HepG2 (cell line): Measurements from ENCODE around the gene ZNRF3. TPM values are rescaled to one million over a fixed set of nuclear protein-coding genes. Genes with fewer than 3 reads are reported as not detected.

Experiments used
- ARID5B ChIP-seq: IDR thresholded peaks from 2 replicates; pipeline ENCODE4 v1.4.0; 2020; ENCODE audit warnings: mild to moderate bottlenecking, missing genetic modification reagents
- CBX2 ChIP-seq, 2 experiments: fragments of 200-600 bp in 1 of 2; sonication (generic); formaldehyde crosslinking in 1 of 2; IDR thresholded peaks; 2 replicates each; pipeline versions ENCODE4 v1.7.0 to v1.8.1; 2018 to 2022; ENCODE audit warnings: low read depth in 2 of 2, low read length in 1 of 2, mild to moderate bottlenecking in 1 of 2, missing genetic modification reagents in 1 of 2
- DR1 ChIP-seq: sonication (generic); formaldehyde crosslinking; IDR thresholded peaks from 2 replicates; pipeline ENCODE4 v1.8.0; 2021; ENCODE audit warnings: mild to moderate bottlenecking, missing genetic modification reagents, inconsistent platforms
- FOXO1 ChIP-seq: sonication (generic); formaldehyde crosslinking; IDR thresholded peaks from 2 replicates; pipeline ENCODE4 v1.4.0; 2020; ENCODE audit warnings: missing genetic modification reagents
- NCOA1 ChIP-seq: sonication (generic); formaldehyde crosslinking; IDR thresholded peaks from 2 replicates; pipeline ENCODE4 v1.9.0; 2021; ENCODE audit warnings: missing genetic modification reagents
- NCOA5 ChIP-seq: sonication (generic); formaldehyde crosslinking; IDR thresholded peaks from 2 replicates; pipeline ENCODE4 v1.4.0; 2020; ENCODE audit warnings: missing genetic modification reagents
- PAX8 ChIP-seq: sonication (generic); formaldehyde crosslinking; IDR thresholded peaks from 2 replicates; pipeline ENCODE4 v1.8.0; 2022; ENCODE audit warnings: mild to moderate bottlenecking, missing genetic modification reagents, borderline replicate concordance
- RERE ChIP-seq: IDR thresholded peaks from 2 replicates; pipeline ENCODE4 v1.6.1; 2016; ENCODE audit warnings: low read depth, missing genetic modification reagents, missing compliant biosample characterization
- THYN1 ChIP-seq: sonication (generic); formaldehyde crosslinking; IDR thresholded peaks from 2 replicates; pipeline ENCODE4 v1.8.1; 2023; ENCODE audit warnings: low read depth, mild to moderate bottlenecking, moderate library complexity, missing genetic modification reagents, borderline replicate concordance
- ZNF281 ChIP-seq: sonication (generic); formaldehyde crosslinking; IDR thresholded peaks from 2 replicates; pipeline ENCODE4 v1.4.0; 2020; ENCODE audit warnings: missing genetic modification reagents, borderline replicate concordance
- ZNF326 ChIP-seq: sonication (generic); formaldehyde crosslinking; IDR thresholded peaks from 2 replicates; pipeline ENCODE4 v1.4.0; 2020; ENCODE audit warnings: missing genetic modification reagents, borderline replicate concordance
- ZNF513 ChIP-seq: sonication (generic); formaldehyde crosslinking; conservative IDR thresholded peaks from 2 replicates; pipeline ENCODE4 v1.5.0; 2020; ENCODE audit warnings: missing genetic modification reagents
- ZNF570 ChIP-seq: sonication (generic); formaldehyde crosslinking; IDR thresholded peaks from 2 replicates; pipeline ENCODE4 v1.4.0; 2020; ENCODE audit warnings: mild to moderate bottlenecking, missing genetic modification reagents, borderline replicate concordance
- ZNF773 ChIP-seq: sonication (generic); formaldehyde crosslinking; IDR thresholded peaks from 2 replicates; pipeline ENCODE4 v1.4.0; 2020; ENCODE audit warnings: missing genetic modification reagents, borderline replicate concordance
- polyA plus RNA-seq, 8 experiments: library from polyadenylated mRNA; depleted of rRNA in 3 of 8; stranded (reverse) in 7 of 8; unstranded in 1 of 8; fragments of >200 nt; fragmentation: Illumina TruSeq in 4 of 8; extraction: Trizol in 4 of 8; gene quantifications; 2 replicates each; pipeline versions ENCODE4 v1.2.1 to v1.2.3, GENCODE V29; 2011 to 2016; ENCODE audit warnings: low read depth in 4 of 8, missing spikeins in 1 of 8, mixed read lengths in 1 of 8; ENCODE audit not compliant: insufficient read depth in 1 of 8
- total RNA-seq, 5 experiments: library from RNA; depleted of rRNA; stranded (reverse); fragments of >200 nt; fragmentation: Illumina TruSeq; extraction: Trizol; gene quantifications; 2 replicates each; pipeline ENCODE4 v1.2.3, GENCODE V29; 2016; ENCODE audit warnings: low read depth in 1 of 5

The ZNRF3 gene
- total and polyA plus RNA-seq, 2 of the 13 experiments (the other 11 are each of a cell fraction or from before 2014, with no cell fraction given), result 20.3 to 36.7 TPM

- TF ChIP-seq ARID5B (0 out of 2 replicates have a peak, but pooled peaks have one; percentile 40), NCOA5 (CRISPR knock-in tag) (no peak), ZNF513 (no peak), DR1 (CRISPR knock-in tag) (no peak), ZNF773 (CRISPR knock-in tag) (no peak), ZNF281 (CRISPR knock-in tag) (no peak; the same call in 1 of the 2 replicates), NCOA1 (CRISPR knock-in tag) (no peak), RERE (no peak), CBX2 (IDR thresholded peaks at IDR 0.05; ENCODE audit: low read depth, low read length) (no peak), CBX2 (CRISPR knock-in tag; IDR thresholded peaks at IDR 0.05; ENCODE audit: low read depth) (no peak), PAX8 (CRISPR knock-in tag) (0 out of 2 replicates have a peak, but pooled peaks have one; percentile 54), THYN1 (CRISPR knock-in tag) (no peak), ZNF326 (no peak), FOXO1 (CRISPR knock-in tag) (no peak; the same call in 1 of the 2 replicates), ZNF570 (CRISPR knock-in tag) (no peak)
Observed at GRCh38 chr22:29031227-29032011, 148.0 kb downstream of the ZNRF3 start (continued).
